Effector memory CD4-positive, alpha-beta T cell (primary cell): ENCODE results near the gene PEX11G.
"Not testable (repeated sequence)": the region's sequence is repeated elsewhere in the genome, so short reads cannot be mapped to it uniquely, and the experiment has no call there.

Experiments
- DNase-seq, 3 donors: peaks; one replicate each; pipeline ENCODE4 v3.0.0-alpha.2; 2020
- H3K27ac ChIP-seq: 2 replicates; pipeline ENCODE4 v1.7.0; 2013; ENCODE audit warnings: mild to moderate bottlenecking, low read length, moderate library complexity; ENCODE audit not compliant: insufficient read depth, poor library complexity, severe bottlenecking
- H3K27me3 ChIP-seq: replicated peaks from 2 replicates; pipeline ENCODE4 v1.7.0; 2013; ENCODE audit warnings: mild to moderate bottlenecking, low read length; ENCODE audit not compliant: insufficient read depth, control insufficient read depth, poor library complexity, severe bottlenecking
- H3K36me3 ChIP-seq: 2 replicates; pipeline ENCODE4 v1.7.0; 2013; ENCODE audit warnings: mild to moderate bottlenecking, low read length, moderate library complexity; ENCODE audit not compliant: control insufficient read depth, insufficient read depth
- H3K4me1 ChIP-seq: 2 replicates; pipeline ENCODE4 v1.7.0; 2013; ENCODE audit warnings: low read length, mild to moderate bottlenecking; ENCODE audit not compliant: control insufficient read depth, insufficient read depth, poor library complexity, severe bottlenecking
- H3K4me3 ChIP-seq: 2 replicates; pipeline ENCODE4 v1.7.0; 2013; ENCODE audit warnings: low read length, low read depth, mild to moderate bottlenecking; ENCODE audit not compliant: insufficient read depth, poor library complexity, severe bottlenecking
- H3K9me3 ChIP-seq: 2 replicates; pipeline ENCODE4 v1.7.0; 2013; ENCODE audit warnings: mild to moderate bottlenecking, low read length, moderate library complexity; ENCODE audit not compliant: control insufficient read depth

PEX11G gene

DNA sequence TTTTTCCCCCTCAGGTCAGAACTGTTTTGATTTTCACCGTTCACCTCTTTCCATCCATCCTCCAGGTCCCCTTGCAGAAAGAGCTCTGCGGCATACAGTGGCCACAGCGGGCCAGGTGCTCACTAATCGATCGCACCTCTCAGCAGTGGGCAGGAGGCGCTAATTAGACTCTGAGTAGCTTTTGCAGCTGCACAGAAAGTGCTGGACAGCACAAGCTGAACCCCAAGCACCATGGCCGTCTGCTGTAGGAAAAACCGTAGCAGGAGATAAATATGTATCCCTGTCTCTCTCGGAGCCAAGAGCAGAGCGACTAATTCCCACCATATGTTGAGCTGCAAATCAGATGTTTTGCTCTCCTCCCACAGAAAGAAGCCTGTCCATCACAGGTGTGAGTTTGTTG, 54.4 kb downstream of the PEX11G start:
- no peak for DNase-seq
- Histone ChIP-seq H3K27ac (no peak overlapping the region), H3K9me3 (no peaks in the 10 kb centered on the region), H3K4me3 (no peak overlapping the region), H3K4me1 (no peaks in the 10 kb centered on the region), H3K36me3 (peaks cover 70% of the 10 kb centered on the region), H3K27me3 (no peaks in the 10 kb centered on the region)

DNA sequence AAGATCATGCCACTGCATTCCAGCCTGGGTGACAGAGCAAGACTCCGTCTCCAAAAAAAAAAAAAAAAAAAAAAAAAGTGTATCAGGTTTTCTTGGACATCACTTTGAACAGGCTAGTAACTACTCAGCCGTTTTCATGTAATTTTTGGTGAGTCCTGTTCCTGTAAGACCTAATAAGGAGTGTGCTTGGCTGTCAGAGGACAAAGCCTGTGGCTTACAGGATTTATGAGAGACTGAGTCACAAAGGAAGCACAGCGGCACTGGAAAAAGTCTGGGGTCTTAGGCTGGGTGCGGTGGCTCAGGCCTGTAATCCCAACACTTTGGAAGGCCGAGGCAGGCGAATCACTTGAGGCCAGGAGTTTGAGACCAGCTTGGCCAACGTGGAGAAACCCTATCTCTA, 55.4 kb downstream of the PEX11G start:
- H3K4me3 ChIP-seq, H3K27ac ChIP-seq, H3K27me3 ChIP-seq, H3K9me3 ChIP-seq, DNase-seq, H3K4me1 ChIP-seq: not testable (repeated sequence)
- H3K36me3 ChIP-seq, result peaks cover 64% of the 10 kb centered on the region

DNA sequence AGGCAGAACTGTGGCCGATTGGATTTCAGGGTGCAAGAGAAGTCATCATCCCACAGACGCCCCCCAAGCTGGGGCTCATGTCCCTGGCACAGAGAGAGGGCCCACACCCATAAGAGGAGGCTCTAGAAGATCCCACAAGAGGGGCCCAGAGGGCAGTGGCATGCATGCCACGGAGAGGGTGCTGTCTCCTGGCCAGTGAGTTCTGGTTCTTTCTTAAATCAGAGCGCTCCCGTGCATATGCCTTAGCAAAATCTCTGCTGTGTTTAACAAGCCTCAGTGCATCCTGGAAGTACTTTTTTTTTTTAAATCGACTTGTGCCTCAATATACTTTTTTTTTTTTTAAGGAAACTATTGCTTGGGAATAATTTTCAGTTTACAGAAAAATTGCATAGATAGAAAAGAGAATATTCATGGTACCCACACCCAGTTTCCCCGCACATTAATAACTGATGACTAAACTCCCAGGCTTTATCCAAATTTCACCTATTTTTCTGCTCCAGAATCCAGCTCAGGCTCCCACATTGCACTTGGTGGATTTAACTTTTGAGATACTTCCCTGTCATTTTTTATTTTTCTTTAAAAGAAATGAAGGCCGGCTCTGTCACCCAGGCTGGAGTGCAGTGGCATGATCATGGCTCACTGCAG, 59.1 kb downstream of the PEX11G start:
- H3K36me3 ChIP-seq, result peaks cover 59% of the 10 kb centered on the region
- no peak overlapping the region for H3K27ac ChIP-seq
- H3K4me3 ChIP-seq, result no peak overlapping the region
- H3K27me3 ChIP-seq, result no peaks in the 10 kb centered on the region
- no peak for DNase-seq
- no peaks in the 10 kb centered on the region for H3K4me1 ChIP-seq
- H3K9me3 ChIP-seq, result no peaks in the 10 kb centered on the region

GRCh38 chr19:7428651-7429113, 60.2 kb downstream of the PEX11G start:
- Histone ChIP-seq H3K36me3 (peaks cover 57% of the 10 kb centered on the region), H3K4me3 (no peak overlapping the region), H3K27ac (peak overlapping the region; percentile 37), H3K27me3 (no peaks in the 10 kb centered on the region), H3K4me1 (no peaks in the 10 kb centered on the region), H3K9me3 (no peaks in the 10 kb centered on the region)
- no peak for DNase-seq

- H3K27me3 ChIP-seq, result no peaks in the 10 kb centered on the region
- no peak overlapping the region for H3K4me3 ChIP-seq
- peak overlapping the region; percentile 57 for H3K27ac ChIP-seq
- no peak for DNase-seq
- H3K36me3 ChIP-seq, result peaks cover 60% of the 10 kb centered on the region
- H3K9me3 ChIP-seq, result no peaks in the 10 kb centered on the region
- no peaks in the 10 kb centered on the region for H3K4me1 ChIP-seq
These were observed 60.9 kb downstream of the PEX11G start for GRCh38 chr19:7427944-7428343.

DNA sequence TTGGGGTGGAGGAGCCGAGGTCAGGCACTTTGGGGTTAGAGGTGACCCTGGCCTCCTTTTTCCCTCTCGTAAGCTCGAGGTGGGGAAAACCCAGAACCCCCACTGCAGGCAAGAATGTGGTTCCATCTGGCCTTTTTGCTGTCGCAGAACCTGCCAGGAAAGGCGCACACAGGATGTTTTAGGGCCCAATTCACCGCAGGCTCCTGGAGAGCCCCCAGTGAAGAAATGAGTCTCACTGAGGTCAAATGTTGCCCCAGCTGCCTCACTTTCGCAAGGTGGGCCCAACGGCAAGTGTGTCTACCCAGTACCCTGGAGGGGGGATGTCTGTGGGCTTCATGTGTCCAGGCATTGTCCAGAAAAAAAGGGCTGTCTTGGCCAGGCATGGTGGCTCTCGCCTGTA, 61.8 kb downstream of the PEX11G start:
- Histone ChIP-seq H3K36me3 (peaks cover 59% of the 10 kb centered on the region), H3K27me3 (no peaks in the 10 kb centered on the region)
- peak in 2 of 3 donors; percentile 3 to 31 for DNase-seq

More for the DNA sequence above, 61.8 kb downstream of the PEX11G start:
- H3K4me3 ChIP-seq, result no peak overlapping the region
- peak overlapping the region; percentile 57 for H3K27ac ChIP-seq
- H3K9me3 ChIP-seq, result no peaks in the 10 kb centered on the region
- no peaks in the 10 kb centered on the region for H3K4me1 ChIP-seq
